Measurements from ENCODE around the gene LYRM7.
A peak's percentile ranks its signal among the peaks of the same experiment; 100 is the strongest.

The LYRM7 gene

DNA sequence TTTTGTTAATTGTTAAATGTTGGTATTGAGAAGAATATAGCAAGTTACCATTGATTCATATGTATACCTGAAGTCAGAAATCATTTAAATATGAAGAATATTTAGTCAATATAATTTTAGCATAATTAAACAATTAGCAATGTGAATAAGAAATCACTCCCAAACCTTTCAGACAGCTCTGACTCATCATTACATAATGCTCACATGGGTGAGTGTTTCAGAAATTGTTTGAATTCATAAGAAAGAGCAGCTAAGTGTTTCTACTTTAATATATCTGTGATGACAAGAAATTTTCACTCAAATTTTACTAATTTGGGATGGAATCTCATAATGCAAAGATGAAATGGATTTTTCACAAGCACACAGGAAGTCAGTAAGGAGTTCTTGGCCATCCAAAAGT lies 51.1 kb downstream of the LYRM7 start:
- peaks cover 2% of the 10 kb centered on the region for H3K4me1 ChIP-seq (ENCODE audit: control insufficient read depth, insufficient read depth, low read depth, low read length)
- H3K9ac ChIP-seq (ENCODE audit: low read length), result peak overlapping the region; percentile 28
- no peak overlapping the region for H3K18ac ChIP-seq (ENCODE audit: low read depth in 1 of 2, low read length in 2 of 2)
- H3K4ac ChIP-seq (ENCODE audit: low read depth in 1 of 2, low read length in 2 of 2), result no peak overlapping the region
- H2AFZ ChIP-seq (ENCODE audit: low read depth, low read length), result no peak overlapping the region
- no peak overlapping the region for H4K91ac ChIP-seq (ENCODE audit: low read length)
- no peak overlapping the region for H2AK5ac ChIP-seq (ENCODE audit: low read length, severe bottlenecking)
- no peaks in the 10 kb centered on the region for H3K9me3 ChIP-seq (ENCODE audit: control insufficient read depth, low read length)
- no peak overlapping the region for H2BK5ac ChIP-seq (ENCODE audit: low read depth, low read length, poor library complexity, severe bottlenecking)
- H3K27ac ChIP-seq (ENCODE audit: low read length, poor library complexity, severe bottlenecking), result no peak overlapping the region
- H3K79me1 ChIP-seq (replicated peaks; ENCODE audit: low read length, poor library complexity, severe bottlenecking), result no peaks in the 10 kb centered on the region
- H3K4me2 ChIP-seq (ENCODE audit: low read length, poor library complexity, severe bottlenecking), result no peak overlapping the region
- H3K36me3 ChIP-seq (ENCODE audit: control insufficient read depth in 1 of 2, insufficient read depth in 2 of 2, low read depth in 1 of 2, low read length in 2 of 2), result no peaks in the 10 kb centered on the region
- no peak overlapping the region for H2BK12ac ChIP-seq (ENCODE audit: low read length in 2 of 2)
- H2BK15ac ChIP-seq (ENCODE audit: low read depth, poor library complexity, severe bottlenecking), result no peak overlapping the region
- no peaks in the 10 kb centered on the region for H3K27me3 ChIP-seq (ENCODE audit: control insufficient read depth in 1 of 2, insufficient read depth in 1 of 2, low read length in 2 of 2)
- no peak overlapping the region for H3K4me3 ChIP-seq (ENCODE audit: insufficient read depth in 1 of 2, low read depth in 1 of 2, low read length in 2 of 2)
- H3K23ac ChIP-seq (ENCODE audit: low read length in 2 of 2), result no peak overlapping the region
- H2BK120ac ChIP-seq (ENCODE audit: low read depth, low read length), result no peak overlapping the region
- H4K8ac ChIP-seq (ENCODE audit: low read length), result no peak overlapping the region
- H3K14ac ChIP-seq (ENCODE audit: low read length in 2 of 2), result no peak overlapping the region
- DNase-seq, result no peak

DNA sequence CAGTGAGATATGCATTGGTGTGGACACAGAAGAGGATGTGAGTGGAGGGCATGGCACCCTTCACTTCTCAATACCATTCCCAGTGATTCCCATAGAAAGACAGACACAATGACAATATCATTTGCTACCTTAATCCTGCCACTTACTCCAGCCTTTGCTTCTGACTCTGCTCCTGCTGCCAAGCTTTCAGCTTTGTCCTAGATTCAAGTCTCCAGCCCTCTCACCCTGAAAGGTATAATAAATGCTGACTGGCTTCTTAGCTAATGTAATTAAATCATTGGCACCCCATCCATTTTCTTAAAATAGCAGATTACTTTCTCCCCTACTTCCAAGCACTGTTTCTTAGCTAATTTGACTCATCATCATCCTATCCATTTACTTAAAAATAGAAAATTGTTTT lies 52.0 kb downstream of the LYRM7 start:
- Histone ChIP-seq H3K4me2 (ENCODE audit: low read length, poor library complexity, severe bottlenecking) (no peak overlapping the region), H2BK5ac (ENCODE audit: low read depth, low read length, poor library complexity, severe bottlenecking) (no peak overlapping the region), H2AK5ac (ENCODE audit: low read length, severe bottlenecking) (no peak overlapping the region), H4K91ac (ENCODE audit: low read length) (no peak overlapping the region), H2BK120ac (ENCODE audit: low read depth, low read length) (no peak overlapping the region), H2BK12ac (ENCODE audit: low read length in 2 of 2) (no peak overlapping the region), H2BK15ac (ENCODE audit: low read depth, poor library complexity, severe bottlenecking) (no peak overlapping the region), H3K4ac (ENCODE audit: low read depth in 1 of 2, low read length in 2 of 2) (no peak overlapping the region), H3K18ac (ENCODE audit: low read depth in 1 of 2, low read length in 2 of 2) (no peak overlapping the region), H3K14ac (ENCODE audit: low read length in 2 of 2) (no peak overlapping the region), H3K79me1 (replicated peaks; ENCODE audit: low read length, poor library complexity, severe bottlenecking) (no peaks in the 10 kb centered on the region), H3K27me3 (ENCODE audit: control insufficient read depth in 1 of 2, insufficient read depth in 1 of 2, low read length in 2 of 2) (no peaks in the 10 kb centered on the region), H3K27ac (ENCODE audit: low read length, poor library complexity, severe bottlenecking) (no peak overlapping the region), H3K9ac (ENCODE audit: low read length) (no peak overlapping the region), H4K8ac (ENCODE audit: low read length) (no peak overlapping the region), H3K23ac (ENCODE audit: low read length in 2 of 2) (no peak overlapping the region), H2AFZ (ENCODE audit: low read depth, low read length) (no peak overlapping the region), H3K36me3 (ENCODE audit: control insufficient read depth in 1 of 2, insufficient read depth in 2 of 2, low read depth in 1 of 2, low read length in 2 of 2) (no peaks in the 10 kb centered on the region), H3K4me1 (ENCODE audit: control insufficient read depth, insufficient read depth, low read depth, low read length) (peaks cover 2% of the 10 kb centered on the region), H3K9me3 (ENCODE audit: control insufficient read depth, low read length) (no peaks in the 10 kb centered on the region), H3K4me3 (ENCODE audit: insufficient read depth in 1 of 2, low read depth in 1 of 2, low read length in 2 of 2) (no peak overlapping the region)
- no peak for DNase-seq

DNA sequence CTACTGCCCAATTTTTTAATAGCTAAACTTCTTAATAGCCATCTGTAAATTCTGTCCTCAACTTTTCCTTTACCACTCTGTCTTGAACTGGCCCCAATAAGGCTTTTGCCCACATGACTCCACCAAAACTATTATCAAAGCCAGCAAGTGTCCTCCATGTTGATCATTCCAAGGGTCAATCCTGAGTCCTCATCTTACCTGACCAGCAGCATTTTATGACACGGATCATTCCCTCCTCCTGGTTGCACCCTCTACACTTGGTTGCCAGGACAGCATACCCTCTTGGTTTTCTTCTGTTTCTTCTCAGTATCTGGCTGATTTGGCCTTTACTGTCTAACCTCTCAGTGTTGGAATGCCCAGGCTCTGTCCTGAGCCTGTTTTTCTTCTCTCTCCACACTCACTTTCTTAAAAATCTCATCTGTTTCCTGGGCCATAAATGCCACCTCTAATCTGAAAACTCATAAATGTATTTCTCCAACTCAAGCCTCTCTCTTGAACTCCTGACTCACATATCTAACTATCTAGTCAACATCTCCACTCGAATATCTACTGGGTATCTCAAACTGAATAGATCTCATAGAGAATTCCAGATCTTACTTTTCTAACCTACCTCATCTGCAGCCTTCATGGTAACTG lies 53.1 kb downstream of the LYRM7 start:
- Histone ChIP-seq H3K36me3 (ENCODE audit: control insufficient read depth in 1 of 2, insufficient read depth in 2 of 2, low read depth in 1 of 2, low read length in 2 of 2) (no peaks in the 10 kb centered on the region), H3K4me3 (ENCODE audit: insufficient read depth in 1 of 2, low read depth in 1 of 2, low read length in 2 of 2) (no peak overlapping the region), H3K4me2 (ENCODE audit: low read length, poor library complexity, severe bottlenecking) (no peak overlapping the region), H3K23ac (ENCODE audit: low read length in 2 of 2) (no peak overlapping the region), H4K91ac (ENCODE audit: low read length) (no peak overlapping the region), H3K79me1 (replicated peaks; ENCODE audit: low read length, poor library complexity, severe bottlenecking) (no peaks in the 10 kb centered on the region), H3K27me3 (ENCODE audit: control insufficient read depth in 1 of 2, insufficient read depth in 1 of 2, low read length in 2 of 2) (no peaks in the 10 kb centered on the region), H3K27ac (ENCODE audit: low read length, poor library complexity, severe bottlenecking) (no peak overlapping the region), H3K9me3 (ENCODE audit: control insufficient read depth, low read length) (no peaks in the 10 kb centered on the region), H3K14ac (ENCODE audit: low read length in 2 of 2) (no peak overlapping the region), H3K18ac (ENCODE audit: low read depth in 1 of 2, low read length in 2 of 2) (no peak overlapping the region), H2BK5ac (ENCODE audit: low read depth, low read length, poor library complexity, severe bottlenecking) (no peak overlapping the region), H4K8ac (ENCODE audit: low read length) (no peak overlapping the region), H2AK5ac (ENCODE audit: low read length, severe bottlenecking) (no peak overlapping the region), H2BK15ac (ENCODE audit: low read depth, poor library complexity, severe bottlenecking) (no peak overlapping the region), H2AFZ (ENCODE audit: low read depth, low read length) (no peak overlapping the region), H3K4ac (ENCODE audit: low read depth in 1 of 2, low read length in 2 of 2) (no peak overlapping the region), H3K4me1 (ENCODE audit: control insufficient read depth, insufficient read depth, low read depth, low read length) (peaks cover 2% of the 10 kb centered on the region), H2BK120ac (ENCODE audit: low read depth, low read length) (no peak overlapping the region), H2BK12ac (ENCODE audit: low read length in 2 of 2) (no peak overlapping the region), H3K9ac (ENCODE audit: low read length) (no peak overlapping the region)
- no peak for DNase-seq
- WGBS, result 67% methylated on average over 2 of the region's 2 CpGs

DNA sequence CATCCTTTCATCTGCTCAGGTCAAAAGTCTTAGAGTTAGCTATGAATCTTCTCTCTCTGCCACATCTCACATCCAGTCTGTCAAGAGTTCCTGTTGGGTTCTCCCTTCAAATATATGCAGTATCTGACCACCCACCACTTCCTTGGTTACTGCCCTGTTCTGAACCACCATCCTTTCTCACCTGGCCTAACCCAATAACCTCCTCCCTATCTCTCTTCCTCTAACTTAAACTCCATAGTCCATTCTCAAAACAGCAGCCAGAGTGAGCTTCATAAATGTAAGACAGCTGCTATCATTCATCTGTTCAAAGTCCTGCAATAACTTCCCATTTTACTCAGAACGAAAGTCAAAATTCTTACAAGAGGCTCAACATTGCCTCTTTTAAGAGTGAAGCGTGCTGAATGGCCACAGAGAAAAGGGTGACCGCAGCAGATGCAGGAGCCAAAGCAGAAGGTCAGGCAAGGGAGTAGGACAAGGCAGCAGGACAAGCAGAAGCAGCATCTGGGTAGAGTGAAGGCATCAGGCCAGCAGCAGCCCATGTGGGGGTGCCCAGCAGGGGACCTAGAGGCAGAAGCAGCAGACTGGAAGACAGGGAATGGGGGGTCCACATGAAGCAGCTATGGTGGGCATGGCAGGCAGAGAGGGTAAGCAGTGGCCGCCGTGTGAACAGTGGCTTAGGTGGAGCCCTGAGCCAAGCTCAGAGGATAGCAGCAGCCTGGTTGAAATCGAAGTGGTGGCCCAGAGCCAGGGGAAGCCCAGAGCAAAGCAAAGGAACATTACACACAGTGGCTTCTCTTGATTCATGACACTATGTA lies 53.9 kb downstream of the LYRM7 start:
- Histone ChIP-seq H2BK5ac (ENCODE audit: low read depth, low read length, poor library complexity, severe bottlenecking) (no peak overlapping the region), H3K4ac (ENCODE audit: low read depth in 1 of 2, low read length in 2 of 2) (no peak overlapping the region), H3K23ac (ENCODE audit: low read length in 2 of 2) (no peak overlapping the region), H4K8ac (ENCODE audit: low read length) (peak overlapping the region; percentile 51), H2BK12ac (ENCODE audit: low read length in 2 of 2) (no peak overlapping the region), H4K91ac (ENCODE audit: low read length) (peak overlapping the region; percentile 74), H3K79me1 (replicated peaks; ENCODE audit: low read length, poor library complexity, severe bottlenecking) (no peaks in the 10 kb centered on the region), H3K27me3 (ENCODE audit: control insufficient read depth in 1 of 2, insufficient read depth in 1 of 2, low read length in 2 of 2) (no peaks in the 10 kb centered on the region), H3K36me3 (ENCODE audit: control insufficient read depth in 1 of 2, insufficient read depth in 2 of 2, low read depth in 1 of 2, low read length in 2 of 2) (no peaks in the 10 kb centered on the region), H3K9me3 (ENCODE audit: control insufficient read depth, low read length) (no peaks in the 10 kb centered on the region), H3K9ac (ENCODE audit: low read length) (no peak overlapping the region), H2AFZ (ENCODE audit: low read depth, low read length) (no peak overlapping the region), H3K4me2 (ENCODE audit: low read length, poor library complexity, severe bottlenecking) (no peak overlapping the region), H2BK120ac (ENCODE audit: low read depth, low read length) (no peak overlapping the region), H3K4me3 (ENCODE audit: insufficient read depth in 1 of 2, low read depth in 1 of 2, low read length in 2 of 2) (no peak overlapping the region), H3K4me1 (ENCODE audit: control insufficient read depth, insufficient read depth, low read depth, low read length) (peaks cover 2% of the 10 kb centered on the region), H3K18ac (ENCODE audit: low read depth in 1 of 2, low read length in 2 of 2) (no peak overlapping the region), H2AK5ac (ENCODE audit: low read length, severe bottlenecking) (no peak overlapping the region), H3K27ac (ENCODE audit: low read length, poor library complexity, severe bottlenecking) (no peak overlapping the region), H3K14ac (ENCODE audit: low read length in 2 of 2) (no peak overlapping the region), H2BK15ac (ENCODE audit: low read depth, poor library complexity, severe bottlenecking) (no peak overlapping the region)
- DNase-seq, result no peak
- 91% methylated on average over 5 of the region's 6 CpGs for WGBS
